LNCAP (cell line): ENCODE data around the gene AOC2.

Experiments used
- CTCF ChIP-seq: fragments of 450-650 bp; IDR thresholded peaks from 2 replicates; pipeline ENCODE4 v1.5.1; 2017; ENCODE audit warnings: mild to moderate bottlenecking

The AOC2 gene

GRCh38 chr17:42879596-42879985 is 35.2 kb downstream of the AOC2 start:
- no peak for TF ChIP-seq CTCF

GRCh38 chr17:42880776-42881310 is 36.5 kb downstream of the AOC2 start:
- TF ChIP-seq CTCF: no peak

GRCh38 chr17:42882166-42882565 is 37.8 kb downstream of the AOC2 start:
- no peak for TF ChIP-seq CTCF

GRCh38 chr17:42883802-42884558 is 39.6 kb downstream of the AOC2 start:
- TF ChIP-seq CTCF: no peak

GRCh38 chr17:42886283-42887176 is 42.1 kb downstream of the AOC2 start:
- no peak for TF ChIP-seq CTCF

- TF ChIP-seq CTCF: no peak
Observed at GRCh38 chr17:42889809-42890208, 45.4 kb downstream of the AOC2 start.

GRCh38 chr17:42891539-42892152 is 47.3 kb downstream of the AOC2 start:
- TF ChIP-seq CTCF: no peak
